K562 (cell line): ENCODE results near the gene POLR2H. TPM values are rescaled to one million over a fixed set of nuclear protein-coding genes. Genes with fewer than 3 reads are reported as not detected.

Experiments used
- CHD7 ChIP-seq: fragments of 200-600 bp; sonication (generic); IDR thresholded peaks from one replicate; pipeline ENCODE4 v1.6.1; 2012; ENCODE audit warnings: mild to moderate bottlenecking, low read depth, low read length, inconsistent platforms
- NFRKB ChIP-seq: fragments of 450-650 bp; IDR thresholded peaks from 2 replicates; pipeline ENCODE4 v1.6.1; 2016; ENCODE audit warnings: low read depth
- polyA plus RNA-seq, 8 experiments: library from polyadenylated mRNA; depleted of rRNA in 4 of 8; stranded (reverse) in 5 of 8; unstranded in 3 of 8; fragments of >200 nt; fragmentation: Nextera tagmentation in 2 of 8; fragmentation: Illumina TruSeq in 1 of 8; extraction: Ambion mirVana in 2 of 8; extraction: Trizol in 1 of 8; gene quantifications; 2 replicates each; pipeline versions ENCODE4 v1.2.1 to v1.2.3, GENCODE V29; 2011 to 2014; ENCODE audit warnings: inconsistent platforms in 1 of 8, missing spikeins in 1 of 8
- total RNA-seq, 7 experiments: library from RNA; depleted of rRNA in 6 of 7; stranded (reverse); fragments of >200 nt in 6 of 7; fragmentation: Illumina TruSeq in 2 of 7; extraction: Trizol in 2 of 7; gene quantifications; 2 replicates each; pipeline versions ENCODE4 v1.2.1 to v1.2.3, GENCODE V29; 2011 to 2021; ENCODE audit warnings: low replicate concordance in 1 of 7

POLR2H gene
- total and polyA plus RNA-seq, 9 of the 15 experiments (the other 6 are each of a cell fraction or from before 2014, with no cell fraction given), result 128 to 512 (median 220) TPM

- TF ChIP-seq CHD7 (no peak), NFRKB (peak; percentile 20; the same call in 1 of the 2 replicates)
Measured at GRCh38 chr3:184347321-184348056, 14.0 kb upstream of the POLR2H start (continued).
